ENCODE data around the gene DNAAF2. TPM values are rescaled to one million over a fixed set of nuclear protein-coding genes. Genes with fewer than 3 reads are reported as not detected.
"Not testable (repeated sequence)": the region's sequence is repeated elsewhere in the genome, so short reads cannot be mapped to it uniquely, and the experiment has no call there.

Gene DNAAF2
- total RNA-seq, 1 donor from 2014 or later = 17.4 TPM

GRCh38 chr14:49584981-49585640 lies 49.9 kb downstream of the DNAAF2 start:
- not testable (repeated sequence) for DNase-seq (ENCODE audit: low read depth)

- DNase-seq (ENCODE audit: low read depth) = no peak
Observed at GRCh38 chr14:49584058-49584457, 51.0 kb downstream of the DNAAF2 start.

- no peak for DNase-seq (ENCODE audit: low read depth)
Observed at GRCh38 chr14:49583629-49584028, 51.4 kb downstream of the DNAAF2 start.

GRCh38 chr14:49582113-49582977 lies 52.7 kb downstream of the DNAAF2 start:
- no peak for DNase-seq (ENCODE audit: low read depth)

- no peak for DNase-seq (ENCODE audit: low read depth)
Observed at GRCh38 chr14:49581209-49582112, 53.6 kb downstream of the DNAAF2 start.

- DNase-seq (ENCODE audit: low read depth) = no peak
Observed at GRCh38 chr14:49579841-49580240, 55.2 kb downstream of the DNAAF2 start.

GRCh38 chr14:49578141-49578540 lies 56.9 kb downstream of the DNAAF2 start:
- DNase-seq (ENCODE audit: low read depth) = no peak

Other genes starting within 250 kb of the DNAAF2 start
- 336 and 4,414 TPM in 2 replicates for gene RPS29, start 48.9 kb downstream of the DNAAF2 start, total RNA-seq
- gene LRR1, start 36.3 kb downstream of the DNAAF2 start, total RNA-seq = 7.4 and 21.2 TPM in 2 replicates
- 238 and 277 TPM in 2 replicates for gene RPL36AL, start 14.6 kb downstream of the DNAAF2 start, total RNA-seq
- 54.3 and 107 TPM in 2 replicates for gene MGAT2, start 14.4 kb downstream of the DNAAF2 start, total RNA-seq
- 1.9 and 11.6 TPM in 2 replicates for gene POLE2, start 53.0 kb upstream of the DNAAF2 start, total RNA-seq
- gene KLHDC1, start 57.9 kb upstream of the DNAAF2 start, total RNA-seq = 0.52 and 4.3 TPM in 2 replicates
- gene KLHDC2, start 132.9 kb upstream of the DNAAF2 start, total RNA-seq = 45.5 and 78.1 TPM in 2 replicates
- gene NEMF, start 217.5 kb upstream of the DNAAF2 start, total RNA-seq = 27.8 and 117 TPM in 2 replicates

Measured in renal cortical epithelial cell (primary cell).